Fibroblast of skin of back (primary cell): ENCODE results near the gene CALN1.

Source experiments
- DNase-seq: peaks from one replicate; pipeline ENCODE4 v3.0.0-alpha.2; 2013

Gene CALN1

GRCh38 chr7:72325561-72325960, 86.6 kb downstream of the CALN1 start:
- DNase-seq = no peak

- peak; percentile 12 for DNase-seq
Measured at GRCh38 chr7:72321637-72322036, 90.5 kb downstream of the CALN1 start.

GRCh38 chr7:72321081-72321480, 91.1 kb downstream of the CALN1 start:
- DNase-seq = no peak

GRCh38 chr7:72317341-72317740, 94.8 kb downstream of the CALN1 start:
- no peak for DNase-seq

- DNase-seq = no peak
Measured at GRCh38 chr7:72316148-72316547, 96.0 kb downstream of the CALN1 start.

- DNase-seq = no peak
Measured at GRCh38 chr7:72313906-72314305, 98.2 kb downstream of the CALN1 start.

GRCh38 chr7:72310301-72310700, 101.8 kb downstream of the CALN1 start:
- DNase-seq = no peak

- DNase-seq = no peak
Measured at GRCh38 chr7:72309476-72309875, 102.7 kb downstream of the CALN1 start.

GRCh38 chr7:72308986-72309385, 103.2 kb downstream of the CALN1 start:
- DNase-seq = no peak

- DNase-seq = no peak
Measured at GRCh38 chr7:72307566-72307965, 104.6 kb downstream of the CALN1 start.

GRCh38 chr7:72298912-72299311, 113.2 kb downstream of the CALN1 start:
- DNase-seq = no peak

GRCh38 chr7:72298091-72298490, 114.0 kb downstream of the CALN1 start:
- DNase-seq = no peak

- DNase-seq = no peak
Measured at GRCh38 chr7:72297636-72298035, 114.5 kb downstream of the CALN1 start.

- no peak for DNase-seq
Measured at GRCh38 chr7:72292794-72293193, 119.3 kb downstream of the CALN1 start.

- no peak for DNase-seq
Measured at GRCh38 chr7:72292118-72292517, 120.0 kb downstream of the CALN1 start.

- DNase-seq = no peak
Measured at GRCh38 chr7:72286519-72286918, 125.6 kb downstream of the CALN1 start.

GRCh38 chr7:72283309-72283708, 128.8 kb downstream of the CALN1 start:
- DNase-seq = no peak

GRCh38 chr7:72281308-72281707, 130.8 kb downstream of the CALN1 start:
- DNase-seq = no peak

- no peak for DNase-seq
Measured at GRCh38 chr7:72279203-72279602, 132.9 kb downstream of the CALN1 start.

- no peak for DNase-seq
Measured at GRCh38 chr7:72278550-72278949, 133.6 kb downstream of the CALN1 start.

- no peak for DNase-seq
Measured at GRCh38 chr7:72275382-72276070, 136.6 kb downstream of the CALN1 start.

- DNase-seq = no peak
Measured at GRCh38 chr7:72272479-72272878, 139.7 kb downstream of the CALN1 start.

GRCh38 chr7:72268796-72269195, 143.3 kb downstream of the CALN1 start:
- no peak for DNase-seq

- no peak for DNase-seq
Measured at GRCh38 chr7:72268090-72268489, 144.0 kb downstream of the CALN1 start.

- DNase-seq = no peak
Measured at GRCh38 chr7:72267291-72267800, 144.8 kb downstream of the CALN1 start.
